ENCODE measurements around the gene PANX1.

PANX1 gene

GRCh38 chr11:94186342-94187203 is 57.9 kb downstream of the PANX1 start:
- DNase-seq = no peak

GRCh38 chr11:94193288-94193687 is 64.6 kb downstream of the PANX1 start:
- DNase-seq = no peak

- DNase-seq = no peak
Measured at GRCh38 chr11:94194712-94195111, 66.1 kb downstream of the PANX1 start.

- DNase-seq = no peak
Measured at GRCh38 chr11:94196363-94196762, 67.7 kb downstream of the PANX1 start.

GRCh38 chr11:94198718-94199117 is 70.1 kb downstream of the PANX1 start:
- no peak for DNase-seq

- no peak for DNase-seq
Measured at GRCh38 chr11:94199136-94200130, 70.8 kb downstream of the PANX1 start.

- DNase-seq = no peak
Measured at GRCh38 chr11:94201004-94201465, 72.4 kb downstream of the PANX1 start.

GRCh38 chr11:94203070-94203469 is 74.4 kb downstream of the PANX1 start:
- DNase-seq = no peak

GRCh38 chr11:94211261-94211830 is 82.7 kb downstream of the PANX1 start:
- DNase-seq = no peak

GRCh38 chr11:94212898-94213297 is 84.3 kb downstream of the PANX1 start:
- no peak for DNase-seq

- DNase-seq = no peak
Measured at GRCh38 chr11:94217705-94218104, 89.1 kb downstream of the PANX1 start.

- no peak for DNase-seq
Measured at GRCh38 chr11:94218372-94218771, 89.7 kb downstream of the PANX1 start.

GRCh38 chr11:94219771-94220170 is 91.1 kb downstream of the PANX1 start:
- DNase-seq = no peak

GRCh38 chr11:94224078-94224477 is 95.4 kb downstream of the PANX1 start:
- DNase-seq = no peak

Measured in DMS79 treated with DMSO at 0.1 percent for 48 hours (cell line).